Suppressor macrophage (primary cell): ENCODE data around the gene ARSK.

Experiments
- DNase-seq, 4 experiments: peaks; one replicate each; pipeline ENCODE4 v3.0.0-alpha.2; 2020 to 2022
- total RNA-seq, 17 experiments: gene quantifications; one replicate each; lab custom pipeline; 2026; ENCODE audit warnings: mixed read lengths in 6 of 17, inconsistent platforms in 3 of 17; lab: John Stamatoyannopoulos, UW

Gene ARSK, protein sequence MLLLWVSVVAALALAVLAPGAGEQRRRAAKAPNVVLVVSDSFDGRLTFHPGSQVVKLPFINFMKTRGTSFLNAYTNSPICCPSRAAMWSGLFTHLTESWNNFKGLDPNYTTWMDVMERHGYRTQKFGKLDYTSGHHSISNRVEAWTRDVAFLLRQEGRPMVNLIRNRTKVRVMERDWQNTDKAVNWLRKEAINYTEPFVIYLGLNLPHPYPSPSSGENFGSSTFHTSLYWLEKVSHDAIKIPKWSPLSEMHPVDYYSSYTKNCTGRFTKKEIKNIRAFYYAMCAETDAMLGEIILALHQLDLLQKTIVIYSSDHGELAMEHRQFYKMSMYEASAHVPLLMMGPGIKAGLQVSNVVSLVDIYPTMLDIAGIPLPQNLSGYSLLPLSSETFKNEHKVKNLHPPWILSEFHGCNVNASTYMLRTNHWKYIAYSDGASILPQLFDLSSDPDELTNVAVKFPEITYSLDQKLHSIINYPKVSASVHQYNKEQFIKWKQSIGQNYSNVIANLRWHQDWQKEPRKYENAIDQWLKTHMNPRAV
- total RNA-seq = 1.2 to 8.7 (median 6.1) reads per million in 17 experiments

DNA sequence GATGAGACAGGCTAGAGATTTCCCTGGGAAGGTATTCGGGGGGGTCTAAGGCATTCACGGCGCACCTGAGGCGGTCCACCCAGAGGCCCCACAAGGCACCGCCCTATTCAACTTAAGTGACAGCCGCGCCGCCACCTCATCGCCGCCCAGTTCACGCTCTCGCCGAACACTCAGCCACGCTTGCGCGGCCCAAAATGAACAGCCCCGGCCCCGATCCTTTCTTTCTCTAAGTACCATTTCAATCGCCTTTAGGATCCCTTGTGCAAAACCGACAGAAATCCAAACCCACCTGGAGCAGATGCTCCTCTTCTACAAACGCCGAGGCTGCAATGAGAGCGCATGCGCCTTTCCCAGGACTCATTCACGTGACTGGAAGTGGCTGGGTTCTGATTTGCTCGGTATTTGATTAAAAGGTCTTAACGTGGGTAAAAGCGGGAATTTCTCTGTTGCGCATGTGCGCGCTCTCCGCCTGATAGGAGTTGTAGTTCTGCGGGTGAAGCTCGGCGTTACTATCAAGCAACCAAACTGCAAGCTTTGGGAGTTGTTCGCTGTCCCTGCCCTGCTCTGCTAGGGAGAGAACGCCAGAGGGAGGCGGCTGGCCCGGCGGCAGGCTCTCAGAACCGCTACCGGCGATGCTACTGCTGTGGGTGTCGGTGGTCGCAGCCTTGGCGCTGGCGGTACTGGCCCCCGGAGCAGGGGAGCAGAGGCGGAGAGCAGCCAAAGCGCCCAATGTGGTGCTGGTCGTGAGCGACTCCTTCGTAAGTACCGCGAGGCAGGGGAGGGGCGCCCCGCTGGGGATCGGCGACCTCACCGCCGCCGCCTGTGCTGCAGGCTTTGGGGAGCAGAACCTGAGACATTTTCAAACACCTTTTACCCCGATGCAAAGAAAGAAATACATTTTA, at the start of gene ARSK, which contains the start of gene SKIC3:
Gene ARSK (plus strand): TSS at position 455 of the 902 bp plus-strand sequence. CDS start 178 bp downstream, at position 633.
Gene SKIC3 (minus strand): TSS at position 331 of the 902 bp plus-strand sequence. CDS start 7,827 bp downstream, outside the sequence.
- peak; percentile 96 to 99 (median 98) for DNase-seq

DNA sequence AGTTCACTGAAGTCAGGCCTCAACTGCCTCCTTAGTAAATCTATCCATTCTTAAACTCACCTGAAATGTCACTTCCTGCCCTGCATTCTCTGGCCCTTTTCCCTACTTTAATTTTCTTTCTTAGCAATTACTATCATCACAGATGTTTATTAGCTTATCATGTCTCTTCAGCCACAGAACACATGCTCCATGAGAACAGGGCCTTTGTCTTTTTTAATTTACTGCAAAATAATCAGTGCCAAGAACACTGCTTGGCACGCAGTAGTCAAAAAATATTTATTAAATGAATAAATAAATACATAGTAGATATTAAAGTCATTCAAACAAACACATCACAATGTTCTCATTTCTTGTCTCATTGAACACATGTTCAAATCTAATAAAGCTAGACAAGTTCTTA, 46.4 kb upstream of the ARSK start:
- DNase-seq = no peak

DNA sequence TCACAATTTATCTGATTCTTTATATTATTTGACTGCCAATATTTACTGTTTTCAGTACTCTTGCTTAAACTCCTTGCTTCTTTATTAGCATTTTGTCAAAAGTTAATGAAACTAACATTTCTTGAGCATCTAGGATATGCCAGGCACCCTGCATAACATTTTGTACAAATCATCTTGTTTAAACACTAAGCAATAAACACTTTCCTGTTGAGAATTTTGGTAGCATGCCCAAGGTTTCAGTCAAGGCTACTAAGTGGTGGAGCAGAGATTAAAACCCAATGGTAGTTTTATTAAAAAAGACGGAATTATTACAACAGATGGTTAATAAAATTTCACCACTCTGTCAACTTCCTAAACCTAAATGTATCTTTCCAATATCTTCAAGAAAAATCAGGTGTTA, 43.3 kb upstream of the ARSK start:
- DNase-seq = no peak

DNA sequence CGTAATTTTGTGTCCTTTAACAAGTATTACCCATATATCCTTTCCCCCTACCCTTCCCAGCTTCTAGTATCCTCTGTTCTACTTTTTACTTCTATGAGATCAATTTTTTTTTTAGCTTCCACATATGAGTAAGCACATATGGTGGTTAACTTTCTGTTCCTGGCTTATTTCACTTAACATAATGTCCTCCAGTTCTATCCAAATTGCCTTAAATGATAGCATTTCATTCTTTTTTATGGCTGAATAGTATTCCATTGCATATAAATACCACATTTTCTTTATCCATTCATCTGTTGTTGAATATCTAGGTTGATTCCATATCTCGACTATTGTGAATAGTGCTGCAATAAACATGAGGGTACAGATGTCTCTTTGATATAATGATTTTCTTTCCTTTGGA, 36.5 kb upstream of the ARSK start:
- DNase-seq = no peak

DNA sequence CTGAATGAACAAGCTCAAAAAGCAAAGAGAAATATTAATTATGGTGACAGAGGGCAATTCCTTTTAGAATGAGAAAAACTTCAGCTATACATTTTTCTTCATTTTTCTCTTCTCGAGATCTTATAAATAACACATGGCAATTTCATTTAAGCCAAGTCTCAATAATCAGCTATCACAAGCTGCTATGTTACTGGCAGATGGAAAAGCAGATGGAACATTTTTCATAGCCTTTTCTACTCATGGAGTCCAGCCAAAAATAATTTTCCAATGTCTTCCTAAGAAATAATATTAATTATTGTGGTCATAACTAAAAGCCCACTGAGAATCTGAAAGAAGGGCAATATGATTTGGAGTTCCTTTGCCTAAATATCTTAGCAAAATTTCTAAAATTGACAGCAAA, 35.8 kb upstream of the ARSK start:
- DNase-seq = no peak

DNA sequence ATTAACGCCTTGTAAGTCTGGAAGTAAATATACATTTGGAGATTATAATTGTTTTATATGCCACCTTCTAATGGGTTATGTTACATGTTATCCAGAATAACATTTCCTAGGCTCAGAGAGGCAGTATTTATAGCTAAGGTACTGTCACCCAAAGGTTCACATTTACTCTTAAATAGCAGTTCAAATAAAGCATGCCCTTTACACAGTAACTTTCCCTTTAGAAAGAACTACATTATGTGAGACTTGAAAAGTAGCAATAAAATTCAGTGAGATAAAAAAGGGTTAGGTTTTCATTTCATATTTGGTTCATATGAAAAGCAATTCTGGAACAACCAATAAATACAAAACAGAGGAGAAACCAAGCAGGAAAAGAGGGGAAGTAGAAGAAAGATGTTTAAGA, 35.2 kb upstream of the ARSK start:
- DNase-seq = no peak

DNA sequence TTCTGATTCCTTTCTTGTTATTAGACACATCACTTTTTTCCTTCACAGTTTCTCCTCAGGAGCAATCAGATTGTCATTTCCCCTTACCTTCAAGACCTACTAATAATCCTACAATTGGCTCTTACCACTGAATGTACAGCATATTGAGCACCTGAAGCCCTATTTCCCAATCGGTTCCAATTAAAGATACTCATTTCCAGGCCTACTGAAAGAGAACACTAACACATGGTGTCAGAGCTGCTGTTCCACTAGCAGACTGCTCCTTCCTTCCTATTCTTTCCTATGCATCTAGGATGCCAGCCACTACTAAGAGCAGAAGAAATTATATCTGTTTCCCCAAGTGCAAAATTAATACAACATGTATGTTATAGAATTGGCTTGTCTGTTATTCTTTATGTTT, 34.7 kb upstream of the ARSK start:
- DNase-seq = no peak

DNA sequence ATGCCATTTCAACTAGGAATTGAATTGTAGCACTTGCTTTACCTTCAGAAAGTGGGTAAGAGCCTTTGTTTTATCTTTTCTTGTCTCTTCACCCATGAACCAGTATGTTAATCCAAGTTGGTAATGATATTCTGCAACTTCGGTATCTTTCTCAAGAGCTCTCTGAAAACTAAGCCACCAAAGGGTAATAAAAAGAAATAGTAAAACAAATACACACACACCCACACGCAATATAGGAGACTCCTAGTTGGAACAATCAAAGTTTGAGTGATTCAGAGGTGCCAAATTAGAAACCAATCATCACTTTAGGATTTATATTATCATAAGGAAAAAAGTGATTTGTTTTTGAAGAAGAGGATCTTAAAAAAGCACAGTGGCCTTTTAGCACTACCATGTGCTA, 30.5 kb upstream of the ARSK start:
- DNase-seq = no peak

DNA sequence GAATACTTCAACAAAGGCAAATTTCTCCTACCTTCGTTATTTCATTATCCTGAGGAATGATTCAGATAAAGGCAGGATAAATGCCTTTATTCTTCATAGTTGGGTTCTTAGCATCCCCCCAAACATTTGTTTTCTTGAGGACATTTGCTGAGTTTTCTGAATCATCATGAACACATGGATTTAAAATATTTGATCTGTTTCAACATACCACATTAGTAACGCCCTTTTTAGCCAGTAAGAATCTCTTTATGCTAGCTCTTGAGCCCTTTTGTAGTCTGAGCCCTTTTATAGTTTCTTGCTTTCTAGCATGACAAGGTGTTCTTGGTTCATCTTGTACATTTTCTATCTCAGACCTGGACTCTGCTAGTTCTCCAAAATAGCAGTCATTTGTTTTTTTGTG, 28.0 kb upstream of the ARSK start:
- DNase-seq = no peak

DNA sequence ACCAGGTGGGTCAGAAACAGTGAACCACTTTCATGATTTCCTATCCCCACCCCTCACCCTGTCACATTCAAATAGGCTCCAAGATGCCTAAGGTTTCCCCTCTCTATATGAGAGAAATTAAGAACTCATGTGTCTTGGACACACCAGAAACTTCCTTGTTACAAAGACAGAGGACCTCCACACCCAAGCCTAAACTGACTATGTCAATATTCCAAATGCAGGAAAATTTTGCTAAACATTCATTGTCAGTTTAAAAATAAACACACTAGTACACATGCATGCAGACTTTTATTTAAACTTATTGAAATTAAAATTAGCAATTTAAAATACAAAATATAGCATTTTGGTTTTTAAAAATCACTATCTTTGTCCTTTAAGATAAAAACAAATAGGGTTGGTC, 26.3 kb upstream of the ARSK start:
- DNase-seq = no peak

DNA sequence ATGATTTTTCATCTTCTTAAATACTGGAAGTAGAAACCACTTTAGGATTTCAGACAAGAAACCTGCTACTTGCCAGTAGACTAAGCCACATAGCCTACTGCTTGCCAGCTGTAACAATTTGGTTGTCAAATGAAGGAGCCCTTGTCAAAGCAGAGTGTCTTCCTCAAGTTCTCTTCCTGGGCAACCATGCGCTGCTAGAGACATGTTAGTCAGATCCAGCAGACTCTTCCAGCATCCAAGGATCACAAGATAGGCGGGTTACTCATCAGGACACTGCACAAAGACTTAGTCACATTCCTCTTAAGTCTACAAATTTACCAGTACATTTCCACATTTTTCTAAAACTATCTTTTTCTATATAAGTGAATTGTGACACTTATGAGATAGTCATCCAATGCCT, 24.5 kb upstream of the ARSK start:
- peak; percentile 57 to 82 (median 65) for DNase-seq

DNA sequence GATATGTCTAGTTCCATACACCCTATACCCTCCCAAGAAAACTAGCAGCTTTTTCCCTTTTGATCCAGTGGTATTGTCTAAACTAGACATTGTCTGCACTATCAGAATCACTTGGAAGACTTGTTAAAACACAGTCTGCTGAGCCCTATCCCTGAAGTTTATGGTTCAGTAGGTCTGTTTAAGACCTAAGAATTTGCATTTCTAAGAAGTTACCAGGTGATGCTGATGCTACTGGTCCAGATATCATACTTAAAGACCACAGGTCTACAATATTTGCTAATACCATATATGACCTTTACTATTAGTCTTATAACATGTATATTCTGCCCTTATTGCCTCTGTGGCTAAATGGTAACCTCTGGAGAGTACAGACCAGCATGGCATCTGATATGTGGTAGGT, 23.4 kb upstream of the ARSK start:
- no peak for DNase-seq

DNA sequence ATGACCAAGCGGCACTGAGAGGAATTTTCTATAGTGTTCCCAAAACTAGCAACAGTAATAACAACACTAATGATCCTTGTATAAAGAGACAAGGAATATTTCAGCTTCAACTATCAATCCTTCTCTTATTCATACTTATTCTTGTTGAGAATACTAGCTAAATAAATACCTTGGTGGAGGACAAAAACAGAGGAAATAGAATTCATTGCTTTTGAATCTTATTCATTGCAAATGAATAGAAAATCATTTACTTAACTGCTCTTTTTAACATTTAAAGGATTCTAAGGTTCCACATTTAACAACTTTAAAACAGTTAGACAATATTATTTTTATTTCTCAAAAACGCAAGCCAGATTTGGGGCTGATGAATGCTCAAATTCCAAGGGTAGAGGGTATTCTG, 22.5 kb upstream of the ARSK start:
- DNase-seq = no peak

DNA sequence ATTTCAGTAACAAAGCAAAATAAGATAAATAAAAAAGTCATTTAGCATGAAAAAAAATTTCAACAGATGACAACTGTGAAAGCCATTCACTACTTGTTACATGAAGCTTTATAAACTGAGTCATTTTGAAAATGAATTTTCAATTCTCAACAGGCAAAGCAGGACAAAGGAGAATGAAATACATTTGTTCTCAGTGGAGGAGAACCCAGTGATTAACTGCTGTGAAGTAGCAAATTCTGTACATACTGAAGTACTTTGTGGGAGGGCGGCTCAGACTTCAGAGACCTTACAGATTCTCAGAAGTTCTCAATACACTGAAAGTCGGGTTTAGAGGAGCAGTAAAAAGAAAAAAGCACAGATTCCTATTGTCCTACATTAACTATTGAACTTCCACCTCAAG, 21.8 kb upstream of the ARSK start:
- DNase-seq = no peak

DNA sequence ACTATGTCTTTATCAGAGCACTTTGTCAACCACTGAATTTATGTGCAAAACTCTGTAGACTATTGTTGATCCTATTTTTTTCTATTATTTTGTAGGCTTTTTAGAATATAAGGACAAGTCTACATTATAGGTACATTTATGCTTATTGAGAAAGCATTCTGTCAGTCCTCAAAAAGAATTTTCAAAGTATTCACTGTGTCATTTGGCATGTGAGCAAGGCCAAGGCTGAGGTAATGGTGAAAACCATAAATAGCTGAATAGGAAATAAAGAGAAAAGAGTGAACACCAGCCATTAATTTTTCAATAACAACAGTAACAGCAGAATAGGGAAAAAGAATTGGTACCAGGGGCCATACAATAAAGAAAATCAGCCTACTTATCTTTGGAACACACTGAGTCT, 21.1 kb upstream of the ARSK start:
- no peak for DNase-seq

DNA sequence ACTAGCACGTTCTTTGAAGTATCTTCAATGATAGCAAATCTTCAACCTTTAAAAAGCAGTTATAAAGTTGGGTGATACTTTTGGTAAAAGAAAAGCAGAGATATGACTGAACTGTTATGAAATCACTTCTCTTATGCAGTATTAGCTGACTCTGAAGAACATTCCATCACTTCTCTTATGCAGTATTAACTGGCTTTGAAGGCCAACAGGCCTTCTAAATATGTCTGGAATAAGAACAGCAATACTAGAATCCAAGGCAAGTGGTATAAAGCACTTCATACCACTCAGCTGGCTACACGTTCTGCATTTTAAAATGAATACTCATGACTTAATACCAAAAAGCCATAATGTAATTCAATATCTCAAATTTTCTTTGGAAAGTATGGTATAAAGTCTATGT, 17.4 kb upstream of the ARSK start:
- no peak for DNase-seq

DNA sequence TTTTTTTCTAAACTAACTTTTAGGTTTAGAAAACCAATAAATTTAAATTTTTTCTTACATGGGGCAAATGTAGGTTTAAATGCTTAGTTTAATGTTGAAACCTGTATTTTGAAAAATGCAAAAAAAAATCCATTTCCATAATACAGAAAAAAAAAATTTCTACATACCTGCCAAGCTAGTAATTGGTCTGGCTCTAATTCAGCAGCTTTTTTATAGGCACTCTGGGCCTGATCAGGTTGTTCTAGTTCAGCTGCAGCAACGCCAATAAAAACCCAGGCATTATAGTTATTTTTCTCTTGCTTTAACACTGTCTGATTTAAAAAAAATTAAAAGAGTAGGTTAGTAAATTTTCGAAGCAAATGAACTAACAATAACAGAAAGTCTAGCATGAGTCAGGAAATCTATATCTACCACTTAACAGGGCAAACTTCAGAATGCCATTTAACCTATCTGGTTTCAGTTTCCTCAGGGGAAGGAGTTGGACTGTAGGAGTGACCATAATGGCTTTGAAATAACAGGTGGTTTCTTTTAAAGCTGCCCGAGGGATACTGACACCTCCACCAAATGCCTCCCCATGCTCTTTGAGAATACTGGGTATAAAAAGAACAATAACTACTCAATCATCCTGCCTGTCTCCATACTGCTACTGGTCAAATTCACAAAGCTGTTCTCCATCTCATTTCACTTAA, 11.7 kb upstream of the ARSK start:
- DNase-seq = no peak

DNA sequence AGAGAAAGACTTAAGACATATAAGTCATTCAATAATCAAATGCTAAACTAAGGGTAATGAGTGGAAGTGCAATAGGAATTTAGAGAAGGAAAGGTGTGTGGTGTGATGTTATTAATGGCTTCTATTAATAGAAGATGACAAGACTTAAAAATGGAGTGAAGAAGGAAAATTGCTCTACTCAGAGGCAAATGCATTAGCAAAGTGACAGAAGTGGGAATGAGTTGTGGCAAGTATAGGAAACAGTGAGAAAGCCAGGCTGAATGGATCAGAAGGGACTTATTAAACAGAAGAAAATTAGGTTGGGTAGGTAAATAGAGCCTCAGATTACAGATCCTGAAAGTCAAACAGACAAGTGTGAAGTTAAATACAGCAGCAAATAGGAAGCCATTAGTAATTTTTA, 5.9 kb upstream of the ARSK start:
- DNase-seq = no peak

DNA sequence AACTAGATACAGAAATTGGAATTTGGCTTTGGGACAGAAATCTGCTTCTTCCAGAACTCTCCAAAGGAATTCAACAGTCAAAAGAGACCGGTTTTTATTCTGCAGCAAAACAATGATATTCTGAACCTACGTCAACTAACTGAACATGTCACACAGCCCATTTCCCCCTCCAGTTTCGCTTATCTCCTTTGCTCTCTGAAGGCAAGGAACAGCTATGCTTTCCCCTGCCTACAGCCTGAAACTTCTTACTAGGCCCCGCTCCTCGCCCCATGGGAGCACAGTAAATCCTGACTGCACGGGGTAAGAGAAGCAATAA, 612 bp upstream of the ARSK start:
- no peak for DNase-seq

DNA sequence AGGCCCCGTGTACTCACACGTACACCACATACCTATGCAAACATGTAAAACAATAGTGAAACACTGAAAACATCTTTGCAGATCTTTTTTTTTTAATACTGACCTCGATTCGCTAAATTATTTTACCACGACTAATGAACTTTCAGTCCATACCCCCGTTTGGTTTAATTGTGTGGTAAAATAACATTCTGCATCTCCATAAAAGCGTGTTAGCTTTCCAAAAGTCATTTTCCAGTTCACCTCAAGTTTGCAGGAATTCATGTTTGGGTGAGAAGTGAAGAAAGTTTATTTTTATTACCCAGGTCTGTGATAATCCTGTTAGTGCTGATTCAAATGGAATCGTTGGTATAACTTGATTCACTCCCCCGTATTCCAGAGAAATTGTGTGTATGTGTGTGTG, 652 bp downstream of the ARSK start:
- DNase-seq = no peak

DNA sequence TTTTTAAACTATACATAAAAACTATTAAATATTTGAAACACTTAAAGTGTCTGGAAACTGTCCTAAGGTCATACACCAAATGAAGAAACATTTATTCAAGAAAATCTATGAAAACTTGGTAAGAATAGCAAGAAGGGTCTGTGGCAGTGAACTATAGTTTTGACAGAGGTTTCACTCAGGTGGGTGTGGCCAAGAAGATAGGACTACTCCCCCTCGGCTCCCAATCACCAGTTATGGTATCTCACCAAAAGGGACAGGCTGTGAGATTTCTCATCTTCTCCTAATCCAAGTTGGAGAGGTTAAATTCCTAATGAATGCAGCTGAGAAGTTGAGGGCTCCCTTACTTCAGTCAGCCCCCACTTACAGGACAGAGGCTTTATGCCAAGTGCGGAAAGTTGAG, 2.9 kb downstream of the ARSK start:
- no peak for DNase-seq

DNA sequence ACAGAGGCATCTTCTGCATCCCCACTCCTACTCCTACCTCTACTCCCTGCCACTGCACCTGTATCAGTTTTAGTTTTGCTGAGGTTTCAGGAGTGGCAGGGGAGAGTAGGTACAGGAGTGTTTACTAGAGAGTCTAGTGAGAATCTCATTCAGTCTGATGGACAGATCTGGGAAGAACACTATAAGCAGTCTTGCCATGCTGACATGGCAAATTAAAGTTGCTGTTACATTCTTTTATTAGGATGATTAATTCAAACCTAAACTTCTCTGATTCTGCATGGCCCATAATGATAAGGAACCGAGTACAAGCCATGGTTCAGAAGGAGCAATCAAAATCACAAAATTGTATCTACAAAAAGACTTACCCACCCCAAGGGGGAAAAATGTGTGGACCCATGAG, 7.4 kb downstream of the ARSK start:
- DNase-seq = no peak

DNA sequence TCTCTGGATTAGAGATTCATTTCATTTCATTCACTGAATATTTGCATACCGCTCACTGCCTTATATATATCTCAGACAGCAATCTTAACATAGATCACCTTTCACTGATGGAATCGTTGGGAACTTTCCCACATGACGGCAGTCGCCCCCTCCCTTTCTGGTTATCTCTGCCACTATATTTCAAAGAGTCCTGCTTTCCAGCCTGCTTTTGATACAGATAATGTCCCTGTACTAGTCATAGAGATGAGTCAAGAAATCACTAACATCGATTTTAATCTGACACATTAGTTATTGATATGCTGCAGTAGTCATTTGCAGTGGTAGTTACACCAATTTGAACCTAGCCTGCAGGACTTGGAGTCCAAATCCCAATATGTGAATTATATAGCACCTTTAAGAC, 8.5 kb downstream of the ARSK start:
- DNase-seq = no peak
